HG02678 (cell line): ENCODE measurements around the gene DDX24.

Experiments
- ATAC-seq: cut with Tn5 transposase; IDR thresholded peaks from one replicate; pipeline ENCODE4 v1.9.1; 2021; ENCODE audit warnings: mild to moderate bottlenecking, moderate library complexity; ENCODE audit not compliant: unreplicated experiment

Gene DDX24

DNA sequence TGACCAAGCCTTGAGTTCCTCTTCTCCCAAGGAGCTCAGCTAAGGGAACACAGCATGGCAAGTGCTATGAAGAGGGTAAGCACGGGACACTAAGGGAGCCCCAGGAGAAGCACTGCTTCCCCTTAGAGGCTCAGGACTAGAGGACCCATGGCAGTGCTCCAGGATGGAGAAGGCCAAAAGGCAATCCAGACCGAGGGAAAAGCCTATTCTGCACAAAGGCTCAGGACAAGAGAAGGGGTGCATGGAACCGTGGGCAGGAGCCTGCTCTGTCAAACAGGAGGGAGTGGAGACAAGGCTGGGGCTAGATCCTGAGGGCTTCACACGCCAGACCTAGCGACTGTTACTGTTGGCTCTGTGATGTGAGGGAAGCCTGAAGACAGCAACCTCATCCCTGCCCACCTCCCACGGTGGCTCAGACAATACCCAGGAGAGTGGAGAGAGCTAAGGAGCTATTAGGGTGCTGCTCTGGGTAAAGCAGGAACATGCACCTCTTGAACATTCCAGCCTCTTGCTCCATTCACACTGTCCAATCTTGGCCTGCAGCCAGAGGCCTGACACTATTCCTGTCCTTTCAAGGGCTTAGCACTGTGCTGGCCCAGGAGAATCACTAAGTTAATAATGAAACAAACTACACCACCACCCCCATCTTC, 30.6 kb downstream of the DDX24 start:
- no peak for ATAC-seq

- no peak for ATAC-seq
Observed at GRCh38 chr14:94049625-94050023, 31.4 kb downstream of the DDX24 start.

- no peak for ATAC-seq
Observed at GRCh38 chr14:94048691-94049624, 32.0 kb downstream of the DDX24 start.

DNA sequence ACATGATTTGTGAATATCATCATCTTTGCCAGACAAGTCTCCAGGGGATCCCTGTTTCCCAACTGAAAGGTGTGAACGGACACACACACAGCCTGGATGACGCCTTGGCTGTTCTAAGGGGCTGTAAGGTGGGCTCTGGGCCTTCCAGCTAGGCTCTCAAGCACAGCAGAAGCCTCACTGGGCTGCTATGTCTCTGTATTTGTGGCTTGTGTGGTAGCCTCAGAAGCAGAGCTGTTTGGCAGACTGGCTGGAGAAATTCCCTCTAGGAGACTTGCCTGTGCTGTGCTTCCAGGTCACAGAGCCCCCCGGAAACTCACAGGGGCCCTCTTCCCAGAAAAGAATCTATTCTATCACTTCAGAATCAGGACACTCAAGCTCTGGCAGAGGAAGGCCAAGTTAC, 33.4 kb downstream of the DDX24 start:
- ATAC-seq, result no peak

DNA sequence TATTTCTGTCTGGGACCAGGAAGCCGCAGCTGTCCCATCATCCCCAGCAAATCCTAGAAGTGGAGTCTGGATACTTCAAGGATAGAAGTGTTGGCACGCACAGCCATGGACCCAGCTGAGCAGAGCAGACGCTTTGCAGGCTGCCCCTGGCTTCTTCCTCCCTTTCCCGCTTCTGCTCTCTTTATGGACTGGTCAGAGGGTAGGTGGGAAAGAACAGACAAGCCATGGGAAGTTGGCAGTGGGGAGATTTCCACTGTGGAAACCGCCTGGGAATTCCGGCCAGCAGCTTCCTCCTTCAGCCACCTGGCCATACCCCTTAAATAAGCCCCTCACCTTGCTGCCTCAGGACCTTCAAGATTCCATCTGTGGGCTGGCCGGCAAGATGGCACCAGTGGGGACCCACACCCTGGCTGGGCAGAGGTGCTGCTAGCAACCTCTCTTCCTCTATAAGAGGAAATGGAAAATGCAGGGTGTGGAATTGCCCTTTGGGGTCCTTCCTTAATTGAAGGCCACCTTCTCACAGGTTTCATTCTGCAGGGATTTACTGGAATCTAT, 34.2 kb downstream of the DDX24 start:
- no peak for ATAC-seq

DNA sequence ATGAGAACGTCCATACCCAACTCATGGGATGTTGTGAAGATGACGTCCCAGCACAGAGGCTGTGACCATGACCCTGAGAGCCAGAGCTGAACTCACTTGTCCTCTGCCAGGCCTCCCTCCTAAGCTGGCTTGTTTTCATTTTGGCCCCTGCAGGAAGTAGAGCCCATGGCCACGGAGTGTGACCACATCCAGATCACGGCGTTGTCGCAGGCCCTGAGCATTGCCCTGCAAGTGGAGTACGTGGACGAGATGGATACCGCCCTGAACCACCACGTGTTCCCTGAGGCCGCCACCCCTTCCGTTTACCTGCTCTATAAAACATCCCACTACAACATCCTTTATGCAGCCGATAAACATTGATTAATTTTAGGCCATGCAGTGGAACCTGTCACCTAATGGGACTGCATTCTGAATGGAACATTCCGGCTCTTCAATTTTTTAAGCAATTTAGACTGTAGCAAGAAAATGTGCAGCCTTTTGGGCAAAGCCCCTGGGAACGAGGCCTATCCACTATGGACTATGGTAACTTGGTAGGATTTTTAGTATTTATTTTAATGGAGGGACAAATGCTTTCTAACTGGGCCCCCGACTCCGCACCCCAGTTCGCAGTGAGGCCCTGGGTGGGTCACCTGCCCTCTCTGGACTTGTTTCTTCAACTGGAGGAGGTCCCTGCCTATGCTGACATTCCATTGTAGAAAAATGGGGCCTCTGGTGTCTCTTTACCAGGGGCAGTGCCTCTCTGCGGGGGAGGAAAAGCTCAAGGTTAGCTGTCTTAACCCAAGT, 35.2 kb downstream of the DDX24 start:
- ATAC-seq, result no peak

DNA sequence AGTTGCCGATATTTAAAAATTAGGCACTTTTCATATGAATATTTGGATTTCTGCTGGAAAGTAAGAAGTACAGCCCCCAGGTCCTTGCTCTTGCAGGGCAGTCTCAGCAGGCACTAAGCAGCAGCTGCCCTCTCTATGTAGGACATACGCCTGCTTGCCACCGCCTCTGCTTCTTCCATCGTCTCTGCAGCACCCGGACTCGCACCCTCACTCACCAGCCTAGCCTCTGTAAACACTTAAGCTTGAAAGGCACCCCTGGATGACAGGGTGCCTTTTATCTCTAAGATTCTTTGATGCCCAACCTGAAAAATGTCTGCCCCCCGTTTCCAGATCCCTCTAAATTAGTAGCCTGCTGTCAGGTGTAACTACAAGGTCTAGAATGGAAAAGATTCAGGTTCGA, 35.9 kb downstream of the DDX24 start:
- ATAC-seq, result no peak

DNA sequence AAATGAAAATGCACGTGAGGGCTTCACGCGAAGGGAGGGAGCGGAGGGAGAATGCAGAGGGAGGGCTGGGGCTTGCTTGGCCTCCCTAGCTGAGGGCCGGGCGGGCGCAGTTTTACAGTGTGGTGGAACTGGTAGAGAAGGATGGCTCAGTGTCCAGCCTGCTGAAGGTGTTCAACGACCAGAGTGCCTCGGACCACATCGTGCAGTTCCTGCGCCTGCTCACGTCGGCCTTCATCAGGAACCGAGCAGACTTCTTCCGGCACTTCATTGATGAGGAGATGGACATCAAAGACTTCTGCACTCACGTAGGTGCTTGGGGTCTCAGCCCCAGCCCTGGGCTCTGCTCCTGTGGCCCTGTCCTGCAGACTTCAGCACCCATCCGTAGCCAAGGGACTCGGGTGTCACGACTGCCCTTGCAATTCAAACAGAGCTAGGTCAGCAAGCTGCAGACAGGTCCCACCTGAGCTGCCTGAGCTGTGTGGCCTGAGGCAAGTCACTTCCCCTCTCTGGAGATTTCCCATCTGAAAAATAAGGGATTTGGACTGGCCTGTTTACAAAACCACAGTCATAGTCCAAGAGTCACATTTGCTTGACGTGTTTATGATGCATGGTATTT, 36.4 kb downstream of the DDX24 start:
- ATAC-seq, result no peak

DNA sequence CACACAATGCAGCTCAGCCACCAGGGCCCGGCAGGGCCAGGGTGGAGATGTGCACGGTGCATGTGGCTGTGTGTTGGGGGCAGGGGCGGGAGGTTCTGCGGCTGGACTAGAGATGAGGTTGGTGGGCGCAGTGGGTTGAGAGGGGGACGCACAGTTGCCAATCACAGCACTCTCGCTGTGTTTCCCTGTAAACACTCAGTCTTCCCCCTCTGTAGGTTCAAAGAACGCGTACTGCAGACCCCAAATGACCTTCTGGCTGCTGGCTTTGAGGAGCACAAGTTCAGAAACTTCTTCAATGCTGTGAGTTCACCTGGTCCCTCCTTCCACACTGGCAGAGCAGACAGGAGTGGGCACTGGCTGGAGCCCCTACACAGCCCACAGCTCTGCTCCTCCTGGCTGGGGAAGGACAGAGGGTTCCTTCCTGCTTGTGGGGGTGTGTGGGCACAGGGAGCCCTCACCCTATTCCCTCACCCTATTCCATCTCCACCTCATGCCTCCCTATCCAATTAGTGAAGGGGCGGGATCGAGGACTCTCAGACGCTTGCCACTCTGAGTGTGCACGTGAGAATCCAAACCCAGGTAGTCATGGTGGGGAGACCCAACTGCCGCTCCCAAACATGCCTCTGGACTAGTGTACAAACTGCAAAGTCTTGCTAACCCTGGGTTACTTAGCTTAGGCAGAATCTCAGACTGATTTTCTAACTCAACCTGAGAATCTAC, 37.1 kb downstream of the DDX24 start:
- ATAC-seq, result no peak

- no peak for ATAC-seq
Observed at GRCh38 chr14:94043111-94043755, 37.8 kb downstream of the DDX24 start.

- ATAC-seq, result no peak
Observed at GRCh38 chr14:94042433-94043091, 38.4 kb downstream of the DDX24 start.

DNA sequence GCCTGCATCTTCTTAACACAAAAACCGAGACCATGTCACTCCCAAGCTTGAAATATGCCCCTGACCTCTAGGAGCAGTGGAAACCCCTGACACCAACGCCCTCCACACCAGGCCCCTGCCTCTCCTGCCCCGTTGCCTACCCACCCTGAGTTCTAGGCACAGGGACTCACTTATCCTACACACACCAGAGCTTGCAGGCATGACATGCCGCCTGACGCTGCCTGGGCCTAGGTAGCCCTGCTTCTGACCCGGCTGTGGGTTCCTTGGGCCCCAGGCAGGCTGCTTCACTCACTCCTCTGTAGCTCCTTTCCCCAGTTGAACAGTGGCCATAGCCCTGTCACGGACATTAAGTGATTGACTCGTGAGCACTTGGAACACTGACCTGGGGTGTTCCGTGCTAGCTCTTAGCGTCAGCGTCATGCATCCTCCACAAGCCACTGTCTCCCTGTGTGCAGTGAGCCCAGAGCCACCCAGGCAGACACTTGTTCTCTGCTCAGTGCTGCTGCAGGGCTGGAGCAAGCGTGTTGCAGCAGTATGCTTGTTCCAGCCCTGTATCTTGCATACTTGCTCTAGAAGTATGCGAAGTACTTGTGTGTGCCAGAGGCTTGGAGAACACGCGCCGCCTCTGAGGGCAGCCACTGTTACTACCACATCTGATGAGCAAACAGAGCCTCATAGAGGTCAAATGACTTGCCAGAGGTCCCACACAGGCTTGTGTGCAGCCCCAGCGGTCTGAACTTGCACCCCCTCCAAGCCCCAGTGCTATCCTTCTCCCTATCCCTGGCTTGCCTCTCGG, 39.3 kb downstream of the DDX24 start:
- ATAC-seq, result no peak

DNA sequence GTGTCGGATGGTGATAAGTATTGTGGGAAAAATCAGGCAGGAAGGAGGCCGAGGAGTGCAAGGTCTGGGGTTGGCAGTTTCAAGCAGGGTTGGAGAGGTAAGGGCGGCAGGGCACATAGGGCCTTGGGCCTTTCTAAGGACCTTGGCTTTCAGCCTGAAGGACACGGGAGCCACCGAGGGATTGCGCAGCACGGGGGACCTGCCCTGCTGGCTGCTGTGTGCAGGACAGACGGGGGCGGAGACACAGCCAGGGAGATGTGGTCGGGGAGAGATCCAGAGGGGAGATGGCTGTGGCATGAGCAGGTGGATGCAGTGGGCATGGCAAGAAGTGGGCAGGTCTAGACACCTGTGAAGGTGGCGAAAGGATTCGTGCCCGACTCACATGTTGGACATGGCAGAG, 40.2 kb downstream of the DDX24 start:
- no peak for ATAC-seq

GRCh38 chr14:94040247-94040646, 40.8 kb downstream of the DDX24 start:
- ATAC-seq, result no peak

DNA sequence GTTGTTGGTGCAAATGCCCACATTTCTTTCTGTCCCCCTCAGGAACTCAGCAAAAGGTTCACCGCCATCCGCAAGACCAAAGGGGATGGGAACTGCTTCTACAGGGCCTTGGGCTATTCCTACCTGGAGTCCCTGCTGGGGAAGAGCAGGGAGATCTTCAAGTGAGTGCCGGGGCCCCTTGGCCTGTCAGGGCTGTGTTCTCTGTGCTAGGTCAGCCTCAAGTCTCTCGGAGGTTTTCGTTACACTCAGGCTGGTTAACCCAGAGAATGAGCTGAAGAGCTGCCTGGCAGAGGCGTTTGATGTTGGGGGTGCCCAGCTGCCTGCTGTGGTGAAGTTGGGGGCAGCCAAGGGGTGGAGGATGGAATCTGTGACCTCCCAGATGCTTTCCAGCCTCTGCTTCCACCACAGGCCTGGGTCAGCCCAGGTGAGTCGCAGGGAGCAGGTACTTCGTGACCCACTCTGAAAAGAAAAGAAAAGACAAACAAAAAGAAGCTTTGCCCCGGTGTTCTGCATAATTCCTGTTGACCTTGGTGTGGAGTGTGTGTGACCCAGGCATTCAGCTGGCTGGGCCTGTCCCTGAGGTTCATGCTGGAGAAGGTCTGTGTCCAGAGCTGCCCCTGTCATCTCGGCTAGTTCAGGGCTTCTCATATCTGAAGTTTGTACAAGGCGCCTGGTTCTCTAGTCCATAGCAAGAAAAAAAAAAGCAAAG, 41.9 kb downstream of the DDX24 start:
- no peak for ATAC-seq

GRCh38 chr14:94038510-94038909, 42.5 kb downstream of the DDX24 start:
- no peak for ATAC-seq

- no peak for ATAC-seq
Observed at GRCh38 chr14:94037954-94038353, 43.0 kb downstream of the DDX24 start.
